Loucy (cell line): ENCODE data around the gene FAM110C.
A peak's percentile ranks its signal among the peaks of the same experiment; 100 is the strongest.

Experiments used
- H2AFZ ChIP-seq: fragments of 200-600 bp; sonication (generic); 2 replicates; pipeline ENCODE4 v1.6.0; 2016; ENCODE audit warnings: antibody characterized with exemption, mild to moderate bottlenecking, low read length, moderate library complexity
- H3F3A ChIP-seq: fragments of 200-600 bp; 2 replicates; pipeline ENCODE4 v1.6.0; 2016; ENCODE audit warnings: antibody characterized with exemption, low read depth, mild to moderate bottlenecking
- H3K27me3 ChIP-seq: fragments of 200-600 bp; sonication (generic); 2 replicates; pipeline ENCODE4 v1.6.1; 2014; ENCODE audit warnings: low read length, mild to moderate bottlenecking; ENCODE audit not compliant: insufficient read depth, poor library complexity, severe bottlenecking
- H3K36me3 ChIP-seq: fragments of 200-600 bp; sonication (generic); 2 replicates; pipeline ENCODE4 v1.6.1; 2016; ENCODE audit warnings: low read length; ENCODE audit not compliant: insufficient read depth
- H3K4me1 ChIP-seq: fragments of 200-600 bp; sonication (generic); 2 replicates; pipeline ENCODE4 v1.5.1; 2014; ENCODE audit warnings: low read length, mild to moderate bottlenecking; ENCODE audit not compliant: insufficient read depth, poor library complexity, severe bottlenecking
- H3K4me2 ChIP-seq: fragments of 200-600 bp; sonication (generic); 2 replicates; pipeline ENCODE4 v1.6.0; 2014; ENCODE audit warnings: antibody characterized with exemption, low read length, low read depth, mild to moderate bottlenecking; ENCODE audit not compliant: poor library complexity, severe bottlenecking
- H3K4me3 ChIP-seq: fragments of 200-600 bp; sonication (generic); 2 replicates; pipeline ENCODE4 v1.5.1; 2014; ENCODE audit warnings: low read length, mild to moderate bottlenecking, mixed read lengths; ENCODE audit not compliant: poor library complexity, severe bottlenecking
- H3K79me2 ChIP-seq: fragments of 200-600 bp; sonication (generic); 2 replicates; pipeline ENCODE4 v1.6.1; 2014; ENCODE audit warnings: low read length; ENCODE audit not compliant: insufficient read depth
- H3K9ac ChIP-seq: fragments of 200-600 bp; sonication (generic); 2 replicates; pipeline ENCODE4 v1.6.0; 2014; ENCODE audit warnings: mild to moderate bottlenecking, low read depth, low read length, moderate library complexity; ENCODE audit not compliant: poor library complexity, severe bottlenecking
- H3K9me2 ChIP-seq: fragments of 200-600 bp; sonication (generic); replicated peaks from 2 replicates; pipeline ENCODE4 v1.6.1; 2016; ENCODE audit warnings: low read depth, low read length, mixed read lengths
- H3K9me3 ChIP-seq: fragments of 200-600 bp; sonication (generic); 2 replicates; pipeline ENCODE4 v1.6.1; 2014; ENCODE audit warnings: mild to moderate bottlenecking, antibody characterized with exemption, low read length, low read depth; ENCODE audit not compliant: insufficient read depth
- H4K20me1 ChIP-seq: fragments of 200-600 bp; sonication (generic); 2 replicates; pipeline ENCODE4 v1.6.0; 2014; ENCODE audit warnings: antibody characterized with exemption, low read length, mild to moderate bottlenecking; ENCODE audit not compliant: insufficient read depth, poor library complexity, severe bottlenecking
- CTCF ChIP-seq: fragments of 200-600 bp; sonication (generic); conservative IDR thresholded peaks from 2 replicates; pipeline ENCODE4 v1.5.1; 2014; ENCODE audit warnings: mild to moderate bottlenecking, antibody characterized with exemption, low read length
- EZH2phosphoT487 ChIP-seq: fragments of 200-600 bp; IDR thresholded peaks from 2 replicates; pipeline ENCODE4 v1.6.1; 2018; ENCODE audit warnings: antibody characterized with exemption, mild to moderate bottlenecking, moderate library complexity, borderline replicate concordance

Gene FAM110C

GRCh38 chr2:36318-36717 is 10.0 kb downstream of the FAM110C start:
- Histone ChIP-seq H3K4me2 (peak overlapping the region; percentile 12), H3K9me2 (no peaks in the 10 kb centered on the region), H3K4me1 (peaks cover 48% of the 10 kb centered on the region), H4K20me1 (no peaks in the 10 kb centered on the region), H3K4me3 (no peak overlapping the region), H3K36me3 (no peaks in the 10 kb centered on the region), H3F3A (no peaks in the 10 kb centered on the region), H3K9ac (no peak overlapping the region), H3K79me2 (no peaks in the 10 kb centered on the region), H3K9me3 (no peaks in the 10 kb centered on the region), H2AFZ (no peak overlapping the region), H3K27me3 (no peaks in the 10 kb centered on the region)
- TF ChIP-seq CTCF = no peak
- TF ChIP-seq EZH2phosphoT487 = no peak

- Histone ChIP-seq H3K4me1 (peaks cover 53% of the 10 kb centered on the region), H3K9ac (peak overlapping the region; percentile 12), H2AFZ (no peak overlapping the region), H3F3A (no peaks in the 10 kb centered on the region), H4K20me1 (no peaks in the 10 kb centered on the region), H3K79me2 (no peaks in the 10 kb centered on the region), H3K36me3 (no peaks in the 10 kb centered on the region), H3K9me2 (no peaks in the 10 kb centered on the region), H3K4me2 (peak overlapping the region; percentile 12), H3K4me3 (no peak overlapping the region), H3K27me3 (no peaks in the 10 kb centered on the region), H3K9me3 (no peaks in the 10 kb centered on the region)
- TF ChIP-seq CTCF = no peak
- TF ChIP-seq EZH2phosphoT487 = no peak
Observed at GRCh38 chr2:35852-36251, 10.5 kb downstream of the FAM110C start.

- H3K9me2 ChIP-seq = no peaks in the 10 kb centered on the region
- no peaks in the 10 kb centered on the region for H3K9me3 ChIP-seq
- peak overlapping the region; percentile 51 for H3K9ac ChIP-seq
- H3K79me2 ChIP-seq = no peaks in the 10 kb centered on the region
- no peaks in the 10 kb centered on the region for H3K36me3 ChIP-seq
- no peak for TF ChIP-seq CTCF
- TF ChIP-seq EZH2phosphoT487 = no peak
- H3F3A ChIP-seq = no peaks in the 10 kb centered on the region
- H3K4me1 ChIP-seq = peaks cover 69% of the 10 kb centered on the region
- H3K4me2 ChIP-seq = peak overlapping the region; percentile 67
- peak overlapping the region; percentile 59 for H3K4me3 ChIP-seq
- H4K20me1 ChIP-seq = no peaks in the 10 kb centered on the region
- no peaks in the 10 kb centered on the region for H3K27me3 ChIP-seq
- no peak overlapping the region; the same call in 1 of the 2 replicates for H2AFZ ChIP-seq
Observed at GRCh38 chr2:33620-34019, 12.7 kb downstream of the FAM110C start.
